Activated naive CD4-positive, alpha-beta T cell treated with anti-CD3 and anti-CD28 coated beads, Interleukin-2, amount 50 U/mL, for 72 hours (primary cell): ENCODE results near the gene C16orf96. TPM values are rescaled to one million over a fixed set of nuclear protein-coding genes. Genes with fewer than 3 reads are reported as not detected.

Experiments used
- ATAC-seq, 2 donors: fragments of 150-1000 bp; cut with Tn5 transposase; 2 replicates each; pipeline ENCODE4 v1.10.0; 2021; ENCODE audit warnings: mild to moderate bottlenecking in 2 of 2, moderate library complexity in 2 of 2
- DNase-seq, 2 donors: peaks; one replicate each; pipeline ENCODE4 v3.0.0; 2021 to 2022; ENCODE audit warnings: low spot score in 2 of 2
- H3K27ac Mint-ChIP-seq, 2 donors: one replicate each; pipeline ENCODE4 v1.8.0; 2022; ENCODE audit warnings: mild to moderate bottlenecking in 2 of 2, mixed read lengths in 2 of 2
- H3K36me3 Mint-ChIP-seq, 2 donors: one replicate each; pipeline ENCODE4 v1.8.0; 2022; ENCODE audit warnings: mixed read lengths in 2 of 2
- H3K9me3 Mint-ChIP-seq, 2 donors: one replicate each; pipeline ENCODE4 v1.8.0; 2022; ENCODE audit warnings: mixed read lengths in 2 of 2
- total RNA-seq, 2 donors: library from RNA; stranded (reverse); gene quantifications; one replicate each; pipeline ENCODE4 v1.2.3, GENCODE V29; 2022

Gene C16orf96
- total RNA-seq, 2 donors from 2014 or later: 0.05 to 0.19 TPM

DNA sequence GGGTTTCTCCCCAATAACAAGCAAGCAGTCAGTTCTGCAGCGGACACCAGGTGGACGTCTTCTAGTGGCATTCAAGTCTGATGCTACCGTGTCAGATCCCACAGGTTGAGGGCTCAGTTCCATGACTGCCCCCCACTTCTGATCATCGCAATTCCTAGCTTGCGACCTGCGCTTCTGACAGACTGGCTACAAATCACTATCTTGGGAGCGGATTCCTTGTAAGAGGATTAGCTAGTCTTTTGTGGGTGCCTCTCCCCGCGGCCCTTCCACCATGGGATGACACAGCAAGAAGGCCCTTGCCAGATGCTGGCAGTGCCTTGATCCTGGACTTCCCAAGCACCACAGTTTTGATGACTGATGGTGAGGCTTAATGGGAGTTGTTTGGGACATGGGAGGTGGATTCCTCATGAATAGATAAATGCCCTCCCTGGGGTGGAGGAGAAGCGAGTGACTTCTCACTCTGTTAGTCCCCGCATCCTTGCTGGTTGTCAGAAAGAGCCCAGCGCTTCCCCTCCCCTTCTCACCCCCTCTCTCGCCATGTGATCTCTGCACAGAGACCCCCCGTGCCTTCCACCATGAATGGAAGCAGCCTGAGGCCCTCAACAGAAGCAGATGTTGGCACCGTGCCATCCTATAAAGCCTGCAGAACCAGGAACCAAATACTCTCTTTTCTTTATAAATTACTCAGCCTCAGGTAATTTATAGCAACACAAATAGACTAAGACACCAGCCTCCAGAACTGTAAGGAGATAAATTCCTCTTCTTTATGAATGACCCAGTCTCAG, 36.7 kb upstream of the C16orf96 start:
- H3K36me3 Mint-ChIP-seq: no peaks in the 10 kb centered on the region
- H3K9me3 Mint-ChIP-seq: no peaks in the 10 kb centered on the region
- H3K27ac Mint-ChIP-seq: peak overlapping the region in 1 of 2 donors; percentile 15
- DNase-seq: no peak
- ATAC-seq: no peak

GRCh38 chr16:4520913-4521312, 35.2 kb upstream of the C16orf96 start:
- ATAC-seq (no peak), DNase-seq (no peak)
- Mint-ChIP-seq H3K27ac (no peak overlapping the region), H3K9me3 (no peaks in the 10 kb centered on the region), H3K36me3 (no peaks in the 10 kb centered on the region)

DNA sequence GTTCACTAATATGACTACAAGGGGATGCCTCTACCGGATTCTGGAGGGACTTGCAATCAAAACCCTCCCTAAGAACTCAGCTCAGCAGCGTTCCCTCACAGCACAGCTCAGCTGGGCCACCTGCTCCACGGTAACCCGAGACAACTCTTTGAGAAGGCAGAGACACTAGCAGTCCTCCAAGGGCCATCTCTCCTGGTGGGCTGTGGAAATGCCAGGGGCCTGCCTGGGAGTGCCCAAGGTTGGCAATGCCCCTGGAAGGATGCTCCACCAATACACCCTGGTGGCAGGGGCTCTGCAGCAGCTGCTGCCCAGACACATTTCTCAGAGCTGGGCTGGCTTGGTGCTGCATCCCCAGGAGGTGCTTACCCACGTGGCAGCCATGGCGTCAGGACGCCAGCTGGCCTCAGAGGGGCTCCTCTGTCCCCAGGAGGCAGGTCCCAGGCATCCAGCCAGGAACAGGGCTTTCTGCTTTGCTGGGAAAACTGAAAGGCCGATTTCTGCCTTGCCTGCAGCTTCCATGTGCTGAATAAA, 34.0 kb upstream of the C16orf96 start:
- Mint-ChIP-seq H3K36me3 (no peaks in the 10 kb centered on the region), H3K9me3 (no peaks in the 10 kb centered on the region), H3K27ac (peak overlapping the region in 1 of 2 donors; percentile 65)
- DNase-seq: no peak
- ATAC-seq: no peak

- Mint-ChIP-seq H3K9me3 (no peaks in the 10 kb centered on the region), H3K27ac (peak overlapping the region in 1 of 2 donors; percentile 87), H3K36me3 (no peaks in the 10 kb centered on the region)
- ATAC-seq: no peak
- DNase-seq: no peak
Measured at GRCh38 chr16:4523686-4524085, 32.5 kb upstream of the C16orf96 start.

DNA sequence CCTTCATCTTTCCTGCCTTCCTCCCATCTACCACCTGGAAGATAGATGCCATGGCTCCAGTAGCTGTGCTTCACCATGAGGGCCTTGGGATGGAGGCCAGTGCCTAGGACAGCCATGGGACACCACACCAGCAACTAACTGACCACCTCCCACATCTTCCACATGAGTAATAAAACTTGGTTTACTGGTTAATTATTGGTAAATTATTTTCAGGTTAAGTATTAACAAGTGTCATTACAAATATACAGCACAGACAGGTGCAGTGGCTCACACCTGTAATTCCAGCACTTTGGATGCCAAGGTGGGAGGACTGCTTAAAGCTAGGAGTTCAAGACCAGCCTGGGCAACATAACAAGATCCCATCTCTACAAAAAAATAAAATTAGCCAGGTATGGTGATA, 31.6 kb upstream of the C16orf96 start:
- no peak for ATAC-seq
- Mint-ChIP-seq H3K9me3 (no peaks in the 10 kb centered on the region), H3K36me3 (peaks cover 0 to 8% of the 10 kb centered on the region in 2 donors), H3K27ac (no peak overlapping the region)
- DNase-seq: no peak

GRCh38 chr16:4525069-4525468, 31.1 kb upstream of the C16orf96 start:
- peaks cover 0 to 8% of the 10 kb centered on the region in 2 donors for H3K36me3 Mint-ChIP-seq
- no peak for ATAC-seq
- DNase-seq: no peak
- no peak overlapping the region for H3K27ac Mint-ChIP-seq
- no peaks in the 10 kb centered on the region for H3K9me3 Mint-ChIP-seq

- Mint-ChIP-seq H3K9me3 (no peaks in the 10 kb centered on the region), H3K36me3 (peaks cover 0 to 8% of the 10 kb centered on the region in 2 donors), H3K27ac (no peak overlapping the region)
- DNase-seq (no peak), ATAC-seq (no peak)
Measured at GRCh38 chr16:4525634-4526277, 30.4 kb upstream of the C16orf96 start.

DNA sequence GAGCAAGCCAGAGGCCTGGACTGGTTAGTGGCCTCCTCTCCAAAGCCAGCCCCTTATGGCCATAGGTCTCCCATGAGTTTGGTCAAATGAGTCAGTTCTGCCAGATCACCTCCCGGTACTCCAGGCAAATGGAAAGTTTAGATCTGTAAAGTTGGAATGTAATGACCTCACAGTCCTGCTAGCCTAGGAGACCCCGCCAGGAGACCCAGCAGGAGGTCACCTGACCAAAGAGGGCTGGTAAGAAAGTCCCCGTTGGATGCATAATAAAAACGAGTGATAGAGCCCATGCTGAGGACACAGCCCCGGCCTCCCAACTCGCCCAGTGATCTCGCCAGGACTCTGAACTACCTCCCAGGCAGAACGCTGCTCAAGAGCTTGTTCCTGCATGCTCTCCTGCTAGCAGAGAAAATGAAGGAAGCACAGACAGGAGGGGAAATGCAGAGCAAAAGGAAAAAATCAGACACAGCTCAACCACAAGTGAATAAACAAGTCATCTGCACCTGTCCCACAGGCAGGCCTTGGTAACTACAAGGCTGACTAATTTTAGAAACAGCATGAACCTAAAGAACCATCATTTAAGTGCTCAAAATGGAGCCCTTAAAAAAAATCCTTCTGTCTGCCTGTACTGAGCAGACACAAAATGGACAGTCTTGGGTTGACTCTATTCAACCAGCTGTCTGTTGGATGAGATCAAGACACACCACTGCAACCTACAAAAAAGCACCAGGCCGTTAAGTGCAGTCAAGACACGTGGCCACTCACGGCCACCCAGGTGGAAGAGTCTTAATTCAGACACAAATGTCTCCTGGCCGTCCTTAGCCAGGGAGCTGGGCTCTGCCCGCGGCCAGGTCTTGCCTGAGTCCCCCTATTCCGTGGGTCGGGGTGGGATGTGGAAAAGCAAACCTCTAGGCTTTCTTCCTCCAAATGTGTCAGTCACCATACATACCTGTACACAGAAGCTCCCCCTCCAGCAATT, 26.8 kb upstream of the C16orf96 start:
- peak overlapping the region; percentile 84 to 97 for H3K27ac Mint-ChIP-seq
- ATAC-seq (peak; percentile 89 to 92), DNase-seq (peak in 1 of 2 donors; percentile 22)
- H3K36me3 Mint-ChIP-seq: peaks cover 4 to 24% of the 10 kb centered on the region in 2 donors
- H3K9me3 Mint-ChIP-seq: no peaks in the 10 kb centered on the region

- no peaks in the 10 kb centered on the region for H3K9me3 Mint-ChIP-seq
Measured at GRCh38 chr16:4531811-4532210, 24.3 kb upstream of the C16orf96 start.

GRCh38 chr16:4532238-4532637, 23.9 kb upstream of the C16orf96 start:
- H3K9me3 Mint-ChIP-seq: no peaks in the 10 kb centered on the region
- peak overlapping the region in 1 of 2 donors; percentile 30 for H3K27ac Mint-ChIP-seq
- ATAC-seq (no peak), DNase-seq (no peak)
- peaks cover 11 to 32% of the 10 kb centered on the region in 2 donors for H3K36me3 Mint-ChIP-seq

More at GRCh38 chr16:4531811-4532210, 24.3 kb upstream of the C16orf96 start:
- DNase-seq: no peak
- Mint-ChIP-seq H3K27ac (peak overlapping the region in 1 of 2 donors; percentile 30), H3K36me3 (peaks cover 11 to 32% of the 10 kb centered on the region in 2 donors)
- ATAC-seq: no peak

- Mint-ChIP-seq H3K36me3 (peaks cover 11 to 32% of the 10 kb centered on the region in 2 donors), H3K27ac (no peak overlapping the region), H3K9me3 (no peaks in the 10 kb centered on the region)
- DNase-seq (no peak), ATAC-seq (no peak)
Measured at GRCh38 chr16:4533490-4533889, 22.6 kb upstream of the C16orf96 start.

- Mint-ChIP-seq H3K9me3 (no peaks in the 10 kb centered on the region), H3K36me3 (peaks cover 11 to 27% of the 10 kb centered on the region in 2 donors), H3K27ac (no peak overlapping the region)
- ATAC-seq (no peak), DNase-seq (no peak)
Measured at GRCh38 chr16:4534151-4534790, 21.9 kb upstream of the C16orf96 start.

DNA sequence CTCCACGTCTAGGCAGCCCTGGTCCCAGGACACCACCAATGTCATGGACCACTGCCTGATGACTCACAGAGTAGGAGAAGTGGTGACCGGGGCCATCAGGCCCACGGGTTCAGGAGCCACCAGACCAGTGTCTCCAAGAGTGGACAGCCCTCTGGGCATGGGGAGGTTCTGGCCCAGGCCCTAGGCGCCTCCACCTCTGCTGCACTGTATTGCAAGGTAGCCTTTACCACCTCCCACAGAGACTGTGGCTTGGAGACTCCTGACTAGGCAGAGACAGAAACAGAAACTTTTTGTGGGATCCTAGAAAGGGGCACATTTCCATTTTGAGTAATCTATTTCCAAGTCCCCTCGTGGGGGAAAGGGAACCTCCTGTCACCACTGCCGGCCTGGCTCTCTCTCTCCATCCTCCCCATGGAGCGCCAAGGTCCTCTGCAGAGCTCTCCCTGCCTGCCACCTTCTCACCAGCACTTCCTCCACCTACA, 20.5 kb upstream of the C16orf96 start:
- ATAC-seq (peak; percentile 49 to 66), DNase-seq (peak; percentile 44 to 60)
- Mint-ChIP-seq H3K36me3 (peaks cover 17 to 33% of the 10 kb centered on the region in 2 donors), H3K27ac (peak overlapping the region; percentile 33 to 44), H3K9me3 (peaks cover 0 to 6% of the 10 kb centered on the region in 2 donors)

DNA sequence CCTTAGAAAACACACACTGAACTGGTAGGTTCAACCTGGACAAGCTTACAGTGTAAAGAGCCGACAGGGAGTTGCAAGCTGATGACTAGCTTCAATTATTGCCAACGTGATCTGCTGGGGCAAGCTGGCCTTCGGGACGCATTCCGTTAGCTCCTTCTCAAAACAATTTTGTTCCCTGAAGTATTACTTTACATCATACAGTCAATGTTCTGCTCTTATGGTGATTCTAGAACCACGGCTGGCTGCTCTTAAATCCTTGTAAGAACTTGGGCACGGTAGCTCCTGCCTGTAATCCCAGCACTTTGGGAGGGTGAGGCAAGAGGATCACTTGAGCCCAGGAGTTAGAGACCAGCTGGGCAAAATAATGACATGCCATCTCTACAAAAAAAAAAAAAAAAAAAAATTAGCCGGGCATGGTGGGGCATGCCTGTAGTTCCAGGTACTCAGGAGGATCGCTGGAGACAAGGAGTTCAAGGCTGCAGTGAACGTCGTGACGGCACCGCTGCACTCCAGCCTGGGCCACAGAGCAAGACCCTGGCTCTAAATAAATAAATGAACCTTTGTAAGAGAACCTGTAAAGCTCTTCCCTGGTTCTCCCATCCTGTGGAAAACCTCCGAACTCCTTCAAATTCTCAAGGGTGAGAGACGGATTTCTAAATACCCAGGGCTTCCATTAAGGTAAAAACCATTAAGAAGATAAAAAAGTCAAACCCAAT, 19.6 kb upstream of the C16orf96 start:
- Mint-ChIP-seq H3K27ac (peak overlapping the region in 1 of 2 donors; percentile 46), H3K36me3 (peaks cover 17 to 33% of the 10 kb centered on the region in 2 donors), H3K9me3 (peaks cover 0 to 6% of the 10 kb centered on the region in 2 donors)
- DNase-seq (no peak), ATAC-seq (no peak)
